Lower leg skin (tissue), 3 donors: ENCODE results near the gene MAP1LC3A.

Source experiments
- CTCF ChIP-seq, 3 donors: fragments of 450-650 bp; IDR thresholded peaks; one replicate each; pipeline ENCODE4 v1.5.1; 2016; ENCODE audit warnings: antibody characterized with exemption in 3 of 3, mild to moderate bottlenecking in 3 of 3, moderate library complexity in 2 of 3
- POLR2A ChIP-seq, 2 donors: fragments of 450-650 bp; IDR thresholded peaks; one replicate each; pipeline ENCODE4 v1.6.1; 2016 to 2017; ENCODE audit warnings: antibody characterized with exemption in 2 of 2, mild to moderate bottlenecking in 1 of 2, moderate library complexity in 1 of 2

GRCh38 chr20:34549291-34549928 is 9.1 kb upstream of the MAP1LC3A start:
- TF ChIP-seq CTCF (IDR thresholded peaks at IDR 0.05): no peak
- no peak for TF ChIP-seq POLR2A (IDR thresholded peaks at IDR 0.05)
